Activated naive CD8-positive, alpha-beta T cell treated with anti-CD3 and anti-CD28 coated beads, Interleukin-2, amount 10 ng/mL, durations not matched to agents 7 days and 5 days (primary cell): ENCODE data around the gene LRBA. TPM values are rescaled to one million over a fixed set of nuclear protein-coding genes. Genes with fewer than 3 reads are reported as not detected.
"Not testable (repeated sequence)": the region's sequence is repeated elsewhere in the genome, so short reads cannot be mapped to it uniquely, and the experiment has no call there.

Experiments used
- ATAC-seq: fragments of 150-1000 bp; cut with Tn5 transposase; one replicate; pipeline ENCODE4 v1.10.0; 2021; ENCODE audit warnings: low read depth, moderate library complexity
- POLR2A ChIA-PET: fragments of 350-600 bp; sonication (Branson Sonifier 250); formaldehyde crosslinking; loops from one replicate; lab custom pipeline; 2021; ENCODE audit warnings: antibody characterized with exemption; lab: Charles Lee
- DNase-seq: peaks from one replicate; pipeline ENCODE4 v3.0.0; 2021
- H3K27ac Mint-ChIP-seq: one replicate; pipeline ENCODE4 v1.8.0; 2022; ENCODE audit warnings: mild to moderate bottlenecking, mixed read lengths
- H3K27me3 Mint-ChIP-seq: one replicate; pipeline ENCODE4 v1.8.0; 2022; ENCODE audit warnings: mild to moderate bottlenecking, moderate library complexity, mixed read lengths
- H3K36me3 Mint-ChIP-seq: one replicate; pipeline ENCODE4 v1.8.0; 2021; ENCODE audit warnings: mild to moderate bottlenecking, mixed read lengths
- H3K4me1 Mint-ChIP-seq: one replicate; pipeline ENCODE4 v1.8.0; 2021; ENCODE audit warnings: mixed read lengths
- H3K4me3 Mint-ChIP-seq: one replicate; pipeline ENCODE4 v1.8.0; 2022; ENCODE audit warnings: mild to moderate bottlenecking, moderate library complexity, mixed read lengths
- H3K9me3 Mint-ChIP-seq: one replicate; pipeline ENCODE4 v1.8.0; 2021; ENCODE audit warnings: mixed read lengths
- total RNA-seq, 2 experiments: library from RNA; stranded (reverse); gene quantifications; one replicate each; pipeline ENCODE4 v1.2.3, GENCODE V29; 2021

Gene LRBA
- total RNA-seq, 2 experiments from 2014 or later = 47.9 to 50.6 TPM

DNA sequence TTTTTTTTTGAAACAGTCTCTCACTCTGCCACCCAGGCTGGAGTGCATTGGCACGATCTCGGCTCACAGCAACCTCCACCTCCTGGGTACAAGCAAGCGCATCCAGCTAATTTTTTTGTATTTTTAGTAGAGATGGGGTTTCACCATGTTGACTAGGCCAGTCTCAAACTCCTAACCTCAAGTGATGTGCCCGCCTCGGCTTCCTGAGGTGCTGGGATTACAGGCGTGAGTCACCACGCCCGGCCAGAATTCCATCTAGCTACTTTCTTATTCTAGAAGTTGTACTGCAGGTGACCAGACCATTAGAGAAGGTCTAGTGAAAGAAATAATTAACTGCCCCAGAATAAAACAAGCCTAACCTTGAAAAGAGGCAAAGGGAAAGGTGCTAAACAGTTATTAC lies 2.3 kb downstream of the LRBA start:
- H3K4me1 Mint-ChIP-seq = peaks cover 22% of the 10 kb centered on the region
- H3K27ac Mint-ChIP-seq = peak overlapping the region; percentile 60
- no peak for DNase-seq
- ATAC-seq = no peak
- POLR2A ChIA-PET = interaction anchor here (1.1 kb wide), 1 partner anchor 87 kb away, joined by 4 read pairs; the partner anchor contains the start of gene RPS3A
- H3K9me3 Mint-ChIP-seq = no peaks in the 10 kb centered on the region
- peaks cover 21% of the 10 kb centered on the region for H3K36me3 Mint-ChIP-seq
- H3K27me3 Mint-ChIP-seq = no peaks in the 10 kb centered on the region
- H3K4me3 Mint-ChIP-seq = peak overlapping the region; percentile 100

GRCh38 chr4:151012376-151012775 lies 2.7 kb downstream of the LRBA start:
- Mint-ChIP-seq H3K9me3 (no peaks in the 10 kb centered on the region), H3K4me3 (peak overlapping the region; percentile 100), H3K27me3 (no peaks in the 10 kb centered on the region), H3K36me3 (peaks cover 23% of the 10 kb centered on the region), H3K27ac (no peak overlapping the region), H3K4me1 (peaks cover 23% of the 10 kb centered on the region)
- ATAC-seq = no peak
- DNase-seq = no peak
- POLR2A ChIA-PET = interaction anchor here (1.1 kb wide), 1 partner anchor 87 kb away, joined by 4 read pairs; the partner anchor contains the start of gene RPS3A

GRCh38 chr4:151004222-151004621 lies 10.9 kb downstream of the LRBA start:
- H3K27ac Mint-ChIP-seq = no peak overlapping the region
- POLR2A ChIA-PET = interaction anchor here (1.1 kb wide), 1 partner anchor 10 kb away, joined by 3 read pairs; no protein-coding TSS in a partner anchor
- H3K27me3 Mint-ChIP-seq = no peaks in the 10 kb centered on the region
- H3K4me1 Mint-ChIP-seq = peaks cover 14% of the 10 kb centered on the region
- DNase-seq = no peak
- H3K36me3 Mint-ChIP-seq = peaks cover 40% of the 10 kb centered on the region
- no peak overlapping the region for H3K4me3 Mint-ChIP-seq
- ATAC-seq = no peak
- no peaks in the 10 kb centered on the region for H3K9me3 Mint-ChIP-seq

GRCh38 chr4:151000747-151001429 lies 14.2 kb downstream of the LRBA start:
- Mint-ChIP-seq H3K36me3 (peaks cover 27% of the 10 kb centered on the region), H3K27me3 (no peaks in the 10 kb centered on the region), H3K4me3 (no peak overlapping the region), H3K27ac (no peak overlapping the region), H3K9me3 (no peaks in the 10 kb centered on the region), H3K4me1 (peaks cover 10% of the 10 kb centered on the region)
- DNase-seq (no peak), ATAC-seq (no peak)
- POLR2A ChIA-PET = no interaction called here

- H3K36me3 Mint-ChIP-seq = peaks cover 23% of the 10 kb centered on the region
- peaks cover 6% of the 10 kb centered on the region for H3K4me1 Mint-ChIP-seq
- no peak overlapping the region for H3K27ac Mint-ChIP-seq
- POLR2A ChIA-PET = no interaction called here
- H3K4me3 Mint-ChIP-seq = no peak overlapping the region
- DNase-seq = no peak
- no peaks in the 10 kb centered on the region for H3K27me3 Mint-ChIP-seq
- ATAC-seq = no peak
- no peaks in the 10 kb centered on the region for H3K9me3 Mint-ChIP-seq
Measured at GRCh38 chr4:150999086-150999485, 16.0 kb downstream of the LRBA start.

DNA sequence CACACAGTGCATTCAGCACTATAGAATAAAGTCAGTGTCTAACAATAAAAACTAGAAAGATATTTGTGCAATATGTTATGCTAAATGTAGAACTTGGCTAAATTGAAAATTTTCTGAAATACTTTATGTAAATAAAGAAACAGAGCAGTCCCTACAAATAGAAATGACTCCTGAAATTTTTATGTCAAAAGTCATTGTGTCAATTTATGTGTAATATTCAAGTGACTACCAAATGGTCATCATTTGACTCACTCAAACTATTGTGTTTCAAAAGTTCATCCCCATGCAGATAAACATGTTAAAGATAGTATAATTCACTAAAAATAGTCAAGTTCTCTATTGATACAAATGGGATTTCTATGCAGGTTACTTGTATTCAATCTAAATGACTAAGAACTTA lies 17.9 kb downstream of the LRBA start:
- H3K4me1 Mint-ChIP-seq = peaks cover 5% of the 10 kb centered on the region
- no peak overlapping the region for H3K27ac Mint-ChIP-seq
- no peak for DNase-seq
- peaks cover 20% of the 10 kb centered on the region for H3K36me3 Mint-ChIP-seq
- no peak for ATAC-seq
- no peak overlapping the region for H3K4me3 Mint-ChIP-seq
- POLR2A ChIA-PET = no interaction called here
- peaks cover 2% of the 10 kb centered on the region for H3K9me3 Mint-ChIP-seq
- no peaks in the 10 kb centered on the region for H3K27me3 Mint-ChIP-seq

GRCh38 chr4:150994721-150995120 lies 20.4 kb downstream of the LRBA start:
- ATAC-seq (no peak), DNase-seq (no peak)
- Mint-ChIP-seq H3K4me3 (no peak overlapping the region), H3K9me3 (peaks cover 2% of the 10 kb centered on the region), H3K27me3 (no peaks in the 10 kb centered on the region), H3K27ac (no peak overlapping the region), H3K36me3 (peaks cover 24% of the 10 kb centered on the region), H3K4me1 (no peaks in the 10 kb centered on the region)
- POLR2A ChIA-PET = no interaction called here

DNA sequence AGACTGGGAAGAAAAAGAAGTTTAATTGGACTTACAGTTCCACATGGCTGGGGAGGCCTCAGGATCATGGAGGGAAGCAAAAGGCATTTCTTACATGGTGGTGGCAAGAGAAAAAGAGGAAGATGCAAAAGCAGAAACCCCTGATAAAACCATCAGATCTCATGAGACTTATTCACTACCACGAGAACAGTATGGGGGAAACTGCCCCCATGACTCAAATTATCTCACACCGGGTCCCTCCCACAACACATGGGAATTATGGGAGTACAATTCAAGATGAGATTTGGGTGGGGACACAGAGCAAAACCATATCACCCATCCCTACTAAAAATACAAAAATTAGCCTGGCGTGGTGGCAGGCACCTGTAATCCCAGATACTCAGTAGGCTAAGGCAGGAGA lies 21.5 kb downstream of the LRBA start:
- peaks cover 26% of the 10 kb centered on the region for H3K36me3 Mint-ChIP-seq
- H3K4me1 Mint-ChIP-seq, H3K27me3 Mint-ChIP-seq, DNase-seq, H3K9me3 Mint-ChIP-seq, H3K27ac Mint-ChIP-seq, H3K4me3 Mint-ChIP-seq, ATAC-seq, POLR2A ChIA-PET: not testable (repeated sequence)

- Mint-ChIP-seq H3K4me3 (no peak overlapping the region), H3K27me3 (no peaks in the 10 kb centered on the region), H3K4me1 (peaks cover 2% of the 10 kb centered on the region), H3K27ac (no peak overlapping the region), H3K36me3 (peaks cover 28% of the 10 kb centered on the region), H3K9me3 (peaks cover 2% of the 10 kb centered on the region)
- no peak for DNase-seq
- ATAC-seq = no peak
- POLR2A ChIA-PET = no interaction called here
Measured at GRCh38 chr4:150990993-150991392, 24.1 kb downstream of the LRBA start.

- no peak for DNase-seq
- Mint-ChIP-seq H3K9me3 (peaks cover 2% of the 10 kb centered on the region), H3K27ac (no peak overlapping the region), H3K4me3 (no peak overlapping the region), H3K27me3 (no peaks in the 10 kb centered on the region), H3K4me1 (peaks cover 2% of the 10 kb centered on the region), H3K36me3 (peaks cover 28% of the 10 kb centered on the region)
- POLR2A ChIA-PET = no interaction called here
- ATAC-seq = no peak
Measured at GRCh38 chr4:150990250-150990649, 24.8 kb downstream of the LRBA start.

DNA sequence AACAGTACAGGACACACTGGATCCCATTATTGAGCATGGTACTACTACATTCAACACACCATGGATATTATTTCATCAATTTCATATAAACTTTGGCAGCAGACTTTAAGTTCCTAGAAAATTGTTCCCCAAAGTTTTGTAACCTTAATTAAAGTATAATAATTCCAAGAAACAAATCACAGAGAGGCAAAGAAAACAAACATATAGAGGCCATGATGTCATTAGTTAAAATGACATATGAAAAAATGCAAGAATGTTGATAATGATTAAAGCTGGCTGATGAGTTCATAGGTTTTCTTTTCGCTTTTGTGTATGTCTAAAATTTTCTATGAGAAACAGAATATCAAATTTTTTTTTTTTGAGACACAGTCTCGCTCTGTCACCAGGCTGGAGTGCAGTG lies 26.8 kb downstream of the LRBA start:
- POLR2A ChIA-PET = no interaction called here
- no peaks in the 10 kb centered on the region for H3K27me3 Mint-ChIP-seq
- no peak overlapping the region for H3K27ac Mint-ChIP-seq
- peaks cover 2% of the 10 kb centered on the region for H3K4me1 Mint-ChIP-seq
- peaks cover 24% of the 10 kb centered on the region for H3K36me3 Mint-ChIP-seq
- ATAC-seq (no peak), DNase-seq (no peak)
- H3K9me3 Mint-ChIP-seq = peaks cover 2% of the 10 kb centered on the region
- H3K4me3 Mint-ChIP-seq = no peak overlapping the region

- Mint-ChIP-seq H3K27me3 (no peaks in the 10 kb centered on the region), H3K4me1 (peaks cover 5% of the 10 kb centered on the region), H3K9me3 (no peaks in the 10 kb centered on the region), H3K4me3 (no peak overlapping the region), H3K36me3 (peaks cover 20% of the 10 kb centered on the region), H3K27ac (no peak overlapping the region)
- ATAC-seq (no peak), DNase-seq (no peak)
- POLR2A ChIA-PET = no interaction called here
Measured at GRCh38 chr4:150987204-150987603, 27.9 kb downstream of the LRBA start.

DNA sequence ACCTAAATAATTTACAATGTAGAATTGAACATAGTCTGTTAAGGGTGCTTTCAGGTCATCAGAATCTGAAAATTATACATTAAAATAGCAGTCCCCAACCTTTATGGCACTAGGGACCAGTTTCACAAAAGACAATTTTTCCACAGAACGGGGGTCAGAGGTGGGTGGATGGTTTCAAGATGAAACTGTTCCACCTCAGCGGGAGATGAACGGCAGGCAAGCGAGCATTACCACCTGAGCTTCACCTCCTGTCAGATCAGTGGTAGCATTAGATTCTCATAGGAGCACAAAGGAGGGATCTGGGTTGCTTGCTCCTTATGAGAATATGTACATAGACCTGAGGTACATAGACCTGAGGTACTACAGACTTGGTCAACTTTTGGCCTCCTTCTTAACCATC lies 29.0 kb downstream of the LRBA start:
- H3K9me3 Mint-ChIP-seq = no peaks in the 10 kb centered on the region
- peaks cover 14% of the 10 kb centered on the region for H3K36me3 Mint-ChIP-seq
- H3K4me1 Mint-ChIP-seq = peaks cover 5% of the 10 kb centered on the region
- no peak overlapping the region for H3K27ac Mint-ChIP-seq
- DNase-seq (no peak), ATAC-seq (no peak)
- POLR2A ChIA-PET = no interaction called here
- H3K4me3 Mint-ChIP-seq = no peak overlapping the region
- H3K27me3 Mint-ChIP-seq = no peaks in the 10 kb centered on the region

GRCh38 chr4:150983851-150984250 lies 31.2 kb downstream of the LRBA start:
- ATAC-seq (no peak), DNase-seq (no peak)
- POLR2A ChIA-PET = no interaction called here
- Mint-ChIP-seq H3K27ac (no peak overlapping the region), H3K27me3 (no peaks in the 10 kb centered on the region), H3K36me3 (peaks cover 20% of the 10 kb centered on the region), H3K4me3 (no peak overlapping the region), H3K9me3 (peaks cover 2% of the 10 kb centered on the region), H3K4me1 (peaks cover 13% of the 10 kb centered on the region)
